ENCODE data around the gene UNC119. TPM values are rescaled to one million over a fixed set of nuclear protein-coding genes. Genes with fewer than 3 reads are reported as not detected.

Gene UNC119
- total RNA-seq, 4 donors from 2014 or later, result 15.7 to 26.5 (median 20.8) TPM

DNA sequence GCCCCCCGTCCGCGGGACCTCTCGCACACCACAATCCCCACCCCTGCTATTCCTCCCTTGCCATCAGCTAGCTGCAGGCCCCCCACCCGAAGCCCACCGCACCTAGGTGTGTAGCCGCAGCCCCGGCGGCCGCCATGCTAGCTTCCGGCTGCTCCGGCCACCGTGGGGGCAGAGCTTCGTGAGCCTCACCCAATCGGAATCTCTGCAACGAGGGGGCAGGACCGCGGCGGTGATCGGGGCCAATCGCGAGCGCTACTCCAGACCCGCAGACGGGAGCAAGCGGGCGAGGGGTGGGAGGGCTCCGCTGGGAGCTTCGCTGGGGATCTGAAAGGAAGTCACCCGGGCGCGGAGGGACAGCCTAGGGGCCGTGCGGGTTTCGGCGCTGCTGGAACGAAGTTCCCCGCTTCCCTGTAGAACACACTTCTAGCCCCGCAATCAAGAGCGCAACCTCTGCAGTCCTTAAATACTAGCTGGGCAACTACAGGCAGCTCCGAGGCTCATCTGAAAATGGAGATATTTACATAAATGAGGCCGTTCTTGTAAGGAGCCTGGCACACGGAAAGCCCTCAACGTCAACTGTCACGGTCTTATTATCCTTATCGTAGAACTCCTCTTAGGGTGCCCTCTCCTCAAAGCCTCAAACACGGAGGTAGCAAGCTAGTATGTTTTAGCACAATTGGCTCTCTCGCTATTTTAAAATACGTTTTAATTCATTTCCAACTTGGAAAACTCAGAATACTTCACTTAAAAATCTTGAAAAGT, 19.1 kb upstream of the UNC119 start, which contains the start of gene PIGS:
PIGS (minus strand) TSS at position 164 of the 762 bp plus-strand sequence; CDS start at position 136, 28 bp downstream.
- TF ChIP-seq, protein P1, sequence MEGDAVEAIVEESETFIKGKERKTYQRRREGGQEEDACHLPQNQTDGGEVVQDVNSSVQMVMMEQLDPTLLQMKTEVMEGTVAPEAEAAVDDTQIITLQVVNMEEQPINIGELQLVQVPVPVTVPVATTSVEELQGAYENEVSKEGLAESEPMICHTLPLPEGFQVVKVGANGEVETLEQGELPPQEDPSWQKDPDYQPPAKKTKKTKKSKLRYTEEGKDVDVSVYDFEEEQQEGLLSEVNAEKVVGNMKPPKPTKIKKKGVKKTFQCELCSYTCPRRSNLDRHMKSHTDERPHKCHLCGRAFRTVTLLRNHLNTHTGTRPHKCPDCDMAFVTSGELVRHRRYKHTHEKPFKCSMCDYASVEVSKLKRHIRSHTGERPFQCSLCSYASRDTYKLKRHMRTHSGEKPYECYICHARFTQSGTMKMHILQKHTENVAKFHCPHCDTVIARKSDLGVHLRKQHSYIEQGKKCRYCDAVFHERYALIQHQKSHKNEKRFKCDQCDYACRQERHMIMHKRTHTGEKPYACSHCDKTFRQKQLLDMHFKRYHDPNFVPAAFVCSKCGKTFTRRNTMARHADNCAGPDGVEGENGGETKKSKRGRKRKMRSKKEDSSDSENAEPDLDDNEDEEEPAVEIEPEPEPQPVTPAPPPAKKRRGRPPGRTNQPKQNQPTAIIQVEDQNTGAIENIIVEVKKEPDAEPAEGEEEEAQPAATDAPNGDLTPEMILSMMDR (IDR thresholded peaks at IDR 0.05; ENCODE audit: low read depth), result no peak

DNA sequence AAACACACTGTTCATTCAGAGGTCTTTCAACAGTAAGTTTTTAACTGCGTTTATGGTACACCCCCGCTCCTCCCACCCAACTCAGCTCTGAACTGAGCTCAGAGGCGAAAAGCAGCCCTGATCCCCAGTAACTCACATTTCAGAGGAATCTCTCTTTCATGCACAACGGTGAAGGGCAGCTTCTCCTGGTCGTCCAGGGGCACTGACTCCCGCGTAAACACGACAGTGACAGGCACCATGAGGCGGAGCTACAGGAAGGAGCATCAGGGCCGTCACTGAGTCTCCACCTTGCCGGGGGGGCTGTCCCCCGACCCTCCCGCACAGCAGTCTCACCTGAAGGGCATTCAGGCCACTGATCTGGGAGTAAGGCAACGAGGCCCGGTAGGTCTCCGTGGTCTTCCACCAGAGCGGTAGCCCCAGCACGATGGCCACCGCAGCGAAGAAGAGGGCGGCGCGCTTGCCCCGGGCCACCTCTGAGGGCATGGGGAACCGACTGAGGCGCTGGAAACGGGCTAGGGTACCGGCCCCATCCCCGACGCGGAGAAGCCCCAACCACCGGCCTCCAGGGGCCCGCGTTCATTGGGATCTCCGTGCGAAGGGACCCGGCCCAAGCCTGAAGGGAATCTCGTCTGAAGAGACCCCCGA, 18.4 kb upstream of the UNC119 start:
- TF ChIP-seq, protein P1 (IDR thresholded peaks at IDR 0.05; ENCODE audit: low read depth), result no peak

DNA sequence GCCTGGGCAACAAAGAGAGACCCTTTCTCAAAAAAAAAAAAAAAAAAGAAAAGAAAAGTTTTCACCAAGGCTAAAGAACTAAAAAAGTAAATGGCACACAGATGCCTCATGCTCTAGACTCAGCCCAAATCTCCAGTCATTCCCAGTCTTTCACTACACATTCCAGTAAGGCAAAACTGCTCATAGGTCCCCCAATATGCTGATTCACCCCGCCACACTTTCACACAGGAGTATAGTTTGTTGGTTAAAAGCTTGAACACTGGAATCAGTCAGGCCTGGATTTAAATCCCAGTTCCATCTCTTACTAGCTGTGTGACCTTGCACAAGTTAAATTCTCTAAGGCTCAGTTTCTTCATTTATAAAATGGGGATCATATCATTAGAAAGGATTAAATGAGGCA, 17.0 kb upstream of the UNC119 start:
- TF ChIP-seq, protein P1 (IDR thresholded peaks at IDR 0.05; ENCODE audit: low read depth), result no peak

DNA sequence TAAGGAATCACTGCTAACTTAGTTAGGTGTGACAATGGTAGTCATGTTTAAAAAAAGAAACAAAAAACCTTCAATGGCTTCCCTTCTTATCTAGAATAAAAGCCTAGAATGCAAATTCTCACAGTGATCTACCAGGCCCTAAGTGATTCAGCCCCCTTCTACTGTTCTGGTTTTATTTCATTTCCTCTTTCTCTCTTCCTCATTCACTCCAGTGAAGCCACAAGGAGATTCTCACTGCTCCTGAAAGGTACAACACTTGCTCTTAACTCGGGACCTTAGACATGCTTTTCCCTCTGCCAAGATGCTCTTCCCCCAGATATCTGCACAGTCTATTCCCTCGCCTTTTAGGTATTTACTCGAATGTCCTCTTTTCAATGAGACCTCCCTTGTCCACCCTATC, 15.2 kb upstream of the UNC119 start:
- TF ChIP-seq, protein P1 (IDR thresholded peaks at IDR 0.05; ENCODE audit: low read depth), result no peak

DNA sequence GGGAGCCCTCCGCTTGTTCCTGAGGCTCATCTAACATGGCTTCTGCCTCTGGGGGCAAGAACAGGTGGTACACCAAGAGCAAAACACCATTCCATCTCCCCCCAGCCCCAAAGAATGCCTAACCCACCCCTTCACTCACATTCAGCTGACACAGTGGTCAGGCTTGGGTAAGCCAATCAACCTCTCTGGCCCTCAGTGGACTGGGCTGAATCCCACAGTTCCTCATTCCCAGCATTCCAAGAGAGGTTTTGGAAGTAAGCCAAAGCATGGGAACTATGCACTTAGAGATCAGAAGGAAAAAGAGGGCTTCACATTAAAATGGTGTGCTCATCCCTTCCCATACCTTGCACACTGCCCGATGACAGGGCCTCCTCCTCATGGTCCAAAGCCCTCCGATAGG, 11.1 kb upstream of the UNC119 start:
- TF ChIP-seq, protein P1 (IDR thresholded peaks at IDR 0.05; ENCODE audit: low read depth), result no peak

DNA sequence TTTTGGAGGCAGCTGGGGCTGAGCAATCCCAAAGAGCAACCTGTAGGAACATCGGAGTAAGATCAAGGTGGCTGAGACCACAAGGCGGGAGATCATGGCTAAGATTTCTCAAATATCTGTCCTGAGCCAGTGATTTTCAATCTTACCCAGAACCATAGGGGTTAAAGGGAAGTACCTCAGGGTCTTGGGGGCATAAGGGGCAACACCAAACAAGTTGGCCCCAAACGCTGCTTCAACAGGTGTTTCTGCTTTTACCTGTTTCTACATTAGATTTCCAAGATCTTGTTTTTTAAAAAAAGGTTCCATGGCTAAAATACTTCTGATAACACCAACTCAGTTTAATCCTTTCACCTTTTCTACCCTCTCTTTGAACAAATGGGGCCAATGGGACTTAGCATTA, 2.6 kb upstream of the UNC119 start:
- TF ChIP-seq, protein P1 (IDR thresholded peaks at IDR 0.05; ENCODE audit: low read depth), result no peak

DNA sequence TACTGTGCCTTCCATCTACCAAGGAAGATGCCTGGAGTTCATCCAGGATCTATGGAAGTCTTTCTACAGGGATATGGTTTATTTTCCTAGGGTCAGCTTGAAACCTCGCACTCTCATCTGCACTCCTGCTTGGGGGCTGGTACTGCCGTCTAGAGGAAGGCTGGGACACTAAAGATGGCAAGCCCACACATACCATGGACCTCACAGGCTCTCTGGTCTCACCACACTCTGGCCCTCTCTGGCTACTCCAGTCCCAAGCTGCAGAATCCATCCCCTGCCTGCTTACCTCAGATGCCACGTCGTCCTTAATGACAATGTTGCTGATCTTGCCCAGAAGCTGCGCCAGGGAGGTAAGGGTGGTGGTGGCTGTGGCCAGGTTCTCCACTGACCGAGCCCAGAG, 2.1 kb upstream of the UNC119 start:
- TF ChIP-seq, protein P1 (IDR thresholded peaks at IDR 0.05; ENCODE audit: low read depth), result no peak

Measured in subcutaneous adipose tissue (tissue), 4 donors.